ENCODE results near the gene CFAP410.
"Not testable (repeated sequence)": the region's sequence is repeated elsewhere in the genome, so short reads cannot be mapped to it uniquely, and the experiment has no call there.

CFAP410 gene

GRCh38 chr21:44370027-44370735 is 31.0 kb upstream of the CFAP410 start:
- no peak for DNase-seq (ENCODE audit: low read depth in 2 of 2)

GRCh38 chr21:44368711-44369446 is 29.7 kb upstream of the CFAP410 start:
- DNase-seq (ENCODE audit: low read depth in 2 of 2), result no peak

- no peak for DNase-seq (ENCODE audit: low read depth in 2 of 2)
Observed at GRCh38 chr21:44366586-44367211, 27.5 kb upstream of the CFAP410 start.

GRCh38 chr21:44365967-44366585 is 26.9 kb upstream of the CFAP410 start:
- DNase-seq (ENCODE audit: low read depth in 2 of 2), result no peak

- no peak for DNase-seq (ENCODE audit: low read depth in 2 of 2)
Observed at GRCh38 chr21:44365251-44365966, 26.2 kb upstream of the CFAP410 start.

- DNase-seq (ENCODE audit: low read depth in 2 of 2), result no peak
Observed at GRCh38 chr21:44364151-44365053, 25.2 kb upstream of the CFAP410 start.

GRCh38 chr21:44363278-44363677 is 24.1 kb upstream of the CFAP410 start:
- DNase-seq (ENCODE audit: low read depth in 2 of 2), result no peak

- not testable (repeated sequence) for DNase-seq (ENCODE audit: low read depth in 2 of 2)
Observed at GRCh38 chr21:44361903-44362302, 22.7 kb upstream of the CFAP410 start.

GRCh38 chr21:44360159-44360558 is 21.0 kb upstream of the CFAP410 start:
- no peak for DNase-seq (ENCODE audit: low read depth in 2 of 2)

GRCh38 chr21:44359396-44359795 is 20.2 kb upstream of the CFAP410 start:
- DNase-seq (ENCODE audit: low read depth in 2 of 2), result no peak

- no peak for DNase-seq (ENCODE audit: low read depth in 2 of 2)
Observed at GRCh38 chr21:44357064-44357837, 18.1 kb upstream of the CFAP410 start.

- DNase-seq (ENCODE audit: low read depth in 2 of 2), result no peak
Observed at GRCh38 chr21:44356636-44357035, 17.4 kb upstream of the CFAP410 start.

- no peak for DNase-seq (ENCODE audit: low read depth in 2 of 2)
Observed at GRCh38 chr21:44356160-44356559, 17.0 kb upstream of the CFAP410 start.

- DNase-seq (ENCODE audit: low read depth in 2 of 2), result no peak
Observed at GRCh38 chr21:44354775-44355771, 15.9 kb upstream of the CFAP410 start.

- DNase-seq (ENCODE audit: low read depth in 2 of 2), result no peak
Observed at GRCh38 chr21:44354001-44354405, 14.8 kb upstream of the CFAP410 start.

GRCh38 chr21:44353191-44353970 is 14.2 kb upstream of the CFAP410 start, which contains the start of gene TRPM2:
Gene TRPM2, plus strand, starts transcription at chr21:44353621. Its CDS starts 80 bp downstream, at chr21:44353701.
- peak; percentile 2 to 30 for DNase-seq (ENCODE audit: low read depth in 2 of 2)

GRCh38 chr21:44352253-44352860 is 13.2 kb upstream of the CFAP410 start:
- DNase-seq (ENCODE audit: low read depth in 2 of 2), result no peak
